RPMI8226 (cell line): ENCODE measurements around the gene CSRP1.
A peak's percentile ranks its signal among the peaks of the same experiment; 100 is the strongest.
"Not testable (repeated sequence)": the region's sequence is repeated elsewhere in the genome, so short reads cannot be mapped to it uniquely, and the experiment has no call there.

ENCODE experiments used
- DNase-seq: peaks from one replicate; pipeline ENCODE4 v3.0.0-alpha.2; 2015

The CSRP1 gene

GRCh38 chr1:201537891-201538611 is 31.1 kb upstream of the CSRP1 start:
- DNase-seq: no peak

- no peak for DNase-seq
These were observed 30.5 kb upstream of the CSRP1 start for GRCh38 chr1:201537467-201537866.

- DNase-seq: no peak
These were observed 30.1 kb upstream of the CSRP1 start for GRCh38 chr1:201537028-201537427.

GRCh38 chr1:201536558-201536957 is 29.6 kb upstream of the CSRP1 start:
- peak; percentile 29 for DNase-seq

GRCh38 chr1:201535919-201536245 is 29.0 kb upstream of the CSRP1 start:
- no peak for DNase-seq

GRCh38 chr1:201535046-201535918 is 28.4 kb upstream of the CSRP1 start:
- no peak for DNase-seq

- no peak for DNase-seq
These were observed 26.9 kb upstream of the CSRP1 start for GRCh38 chr1:201533836-201534235.

GRCh38 chr1:201531551-201532425 is 24.9 kb upstream of the CSRP1 start:
- peak; percentile 72 for DNase-seq

- peak; percentile 66 for DNase-seq
These were observed 24.0 kb upstream of the CSRP1 start for GRCh38 chr1:201530741-201531531.

GRCh38 chr1:201528631-201529252 is 21.8 kb upstream of the CSRP1 start:
- DNase-seq: no peak

- DNase-seq: no peak
These were observed 21.0 kb upstream of the CSRP1 start for GRCh38 chr1:201527879-201528278.

GRCh38 chr1:201525193-201525778 is 18.4 kb upstream of the CSRP1 start:
- DNase-seq: no peak

GRCh38 chr1:201520046-201520575 is 13.2 kb upstream of the CSRP1 start:
- DNase-seq: not testable (repeated sequence)

- DNase-seq: no peak
These were observed 11.1 kb upstream of the CSRP1 start for GRCh38 chr1:201518071-201518470.

- no peak for DNase-seq
These were observed 10.7 kb upstream of the CSRP1 start for GRCh38 chr1:201517631-201518030.

- DNase-seq: no peak
These were observed 9.7 kb upstream of the CSRP1 start for GRCh38 chr1:201516511-201517127.

- no peak for DNase-seq
These were observed 9.0 kb upstream of the CSRP1 start for GRCh38 chr1:201515895-201516294.

GRCh38 chr1:201515062-201515750 is 8.3 kb upstream of the CSRP1 start:
- DNase-seq: no peak

GRCh38 chr1:201514466-201514865 is 7.5 kb upstream of the CSRP1 start:
- DNase-seq: no peak
